ENCODE measurements around the gene TYW1B.
"Not testable (repeated sequence)": the region's sequence is repeated elsewhere in the genome, so short reads cannot be mapped to it uniquely, and the experiment has no call there.

GRCh38 chr7:72620923-72621322, 207.1 kb downstream of the TYW1B start:
- TF ChIP-seq EZH2 (IDR thresholded peaks at IDR 0.05; ENCODE audit: borderline replicate concordance, low read depth, low read length, poor library complexity, severe bottlenecking), result not testable (repeated sequence)
- TF ChIP-seq, protein P1, sequence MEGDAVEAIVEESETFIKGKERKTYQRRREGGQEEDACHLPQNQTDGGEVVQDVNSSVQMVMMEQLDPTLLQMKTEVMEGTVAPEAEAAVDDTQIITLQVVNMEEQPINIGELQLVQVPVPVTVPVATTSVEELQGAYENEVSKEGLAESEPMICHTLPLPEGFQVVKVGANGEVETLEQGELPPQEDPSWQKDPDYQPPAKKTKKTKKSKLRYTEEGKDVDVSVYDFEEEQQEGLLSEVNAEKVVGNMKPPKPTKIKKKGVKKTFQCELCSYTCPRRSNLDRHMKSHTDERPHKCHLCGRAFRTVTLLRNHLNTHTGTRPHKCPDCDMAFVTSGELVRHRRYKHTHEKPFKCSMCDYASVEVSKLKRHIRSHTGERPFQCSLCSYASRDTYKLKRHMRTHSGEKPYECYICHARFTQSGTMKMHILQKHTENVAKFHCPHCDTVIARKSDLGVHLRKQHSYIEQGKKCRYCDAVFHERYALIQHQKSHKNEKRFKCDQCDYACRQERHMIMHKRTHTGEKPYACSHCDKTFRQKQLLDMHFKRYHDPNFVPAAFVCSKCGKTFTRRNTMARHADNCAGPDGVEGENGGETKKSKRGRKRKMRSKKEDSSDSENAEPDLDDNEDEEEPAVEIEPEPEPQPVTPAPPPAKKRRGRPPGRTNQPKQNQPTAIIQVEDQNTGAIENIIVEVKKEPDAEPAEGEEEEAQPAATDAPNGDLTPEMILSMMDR (conservative IDR thresholded peaks at IDR 0.05; ENCODE audit: low read depth, low read length), result not testable (repeated sequence)
